ELR (cell line): ENCODE results near the gene SNAPC4.

Source experiments
- DNase-seq: peaks from one replicate; pipeline ENCODE4 v3.0.0-alpha.2; 2015; ENCODE audit warnings: low read depth

Gene SNAPC4, protein sequence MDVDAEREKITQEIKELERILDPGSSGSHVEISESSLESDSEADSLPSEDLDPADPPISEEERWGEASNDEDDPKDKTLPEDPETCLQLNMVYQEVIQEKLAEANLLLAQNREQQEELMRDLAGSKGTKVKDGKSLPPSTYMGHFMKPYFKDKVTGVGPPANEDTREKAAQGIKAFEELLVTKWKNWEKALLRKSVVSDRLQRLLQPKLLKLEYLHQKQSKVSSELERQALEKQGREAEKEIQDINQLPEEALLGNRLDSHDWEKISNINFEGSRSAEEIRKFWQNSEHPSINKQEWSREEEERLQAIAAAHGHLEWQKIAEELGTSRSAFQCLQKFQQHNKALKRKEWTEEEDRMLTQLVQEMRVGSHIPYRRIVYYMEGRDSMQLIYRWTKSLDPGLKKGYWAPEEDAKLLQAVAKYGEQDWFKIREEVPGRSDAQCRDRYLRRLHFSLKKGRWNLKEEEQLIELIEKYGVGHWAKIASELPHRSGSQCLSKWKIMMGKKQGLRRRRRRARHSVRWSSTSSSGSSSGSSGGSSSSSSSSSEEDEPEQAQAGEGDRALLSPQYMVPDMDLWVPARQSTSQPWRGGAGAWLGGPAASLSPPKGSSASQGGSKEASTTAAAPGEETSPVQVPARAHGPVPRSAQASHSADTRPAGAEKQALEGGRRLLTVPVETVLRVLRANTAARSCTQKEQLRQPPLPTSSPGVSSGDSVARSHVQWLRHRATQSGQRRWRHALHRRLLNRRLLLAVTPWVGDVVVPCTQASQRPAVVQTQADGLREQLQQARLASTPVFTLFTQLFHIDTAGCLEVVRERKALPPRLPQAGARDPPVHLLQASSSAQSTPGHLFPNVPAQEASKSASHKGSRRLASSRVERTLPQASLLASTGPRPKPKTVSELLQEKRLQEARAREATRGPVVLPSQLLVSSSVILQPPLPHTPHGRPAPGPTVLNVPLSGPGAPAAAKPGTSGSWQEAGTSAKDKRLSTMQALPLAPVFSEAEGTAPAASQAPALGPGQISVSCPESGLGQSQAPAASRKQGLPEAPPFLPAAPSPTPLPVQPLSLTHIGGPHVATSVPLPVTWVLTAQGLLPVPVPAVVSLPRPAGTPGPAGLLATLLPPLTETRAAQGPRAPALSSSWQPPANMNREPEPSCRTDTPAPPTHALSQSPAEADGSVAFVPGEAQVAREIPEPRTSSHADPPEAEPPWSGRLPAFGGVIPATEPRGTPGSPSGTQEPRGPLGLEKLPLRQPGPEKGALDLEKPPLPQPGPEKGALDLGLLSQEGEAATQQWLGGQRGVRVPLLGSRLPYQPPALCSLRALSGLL (N-terminal part only)

DNA sequence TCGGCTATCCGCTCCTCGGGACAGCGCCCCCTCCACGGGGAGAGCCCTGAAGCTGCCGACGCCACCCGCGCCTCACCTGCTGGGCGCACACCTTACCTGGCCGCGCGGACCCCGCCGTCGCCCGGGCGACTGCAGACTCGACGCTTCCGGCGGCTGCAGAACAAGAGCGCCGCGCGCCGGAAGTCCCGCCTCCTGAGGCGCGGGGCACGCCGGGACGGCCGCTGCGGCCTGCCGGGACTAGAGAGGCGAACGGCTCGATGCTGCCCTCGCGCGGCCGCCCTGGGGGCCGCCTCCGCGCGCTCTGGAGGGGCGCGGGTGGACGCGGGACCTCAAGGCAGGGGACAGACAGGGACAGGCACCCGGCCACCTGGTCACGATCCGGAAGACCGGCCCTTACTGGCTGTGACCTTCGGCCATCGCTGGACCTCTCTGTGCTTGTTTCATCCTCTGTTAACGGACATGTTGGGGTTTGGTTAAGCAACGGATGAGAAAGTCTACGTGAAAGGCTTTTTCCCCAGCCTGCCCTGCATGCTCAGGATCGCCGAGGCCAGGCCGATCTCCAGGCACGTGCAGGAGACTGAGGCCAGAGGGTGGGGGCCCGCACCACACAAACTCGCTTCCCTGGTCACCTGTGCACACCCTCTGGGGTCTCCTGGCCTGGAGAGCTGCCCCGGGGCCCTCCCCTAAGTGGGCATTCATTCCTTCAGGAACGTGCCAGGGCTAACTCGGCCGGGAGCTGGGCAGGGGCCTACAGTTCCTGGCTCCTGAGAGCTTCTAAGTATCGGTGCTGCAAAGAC, at the start of gene SNAPC4:
Gene SNAPC4 (minus strand): TSS at position 133 of the 797 bp plus-strand sequence. CDS start 1,742 bp downstream, outside the sequence.
- DNase-seq, result peak; percentile 89

DNA sequence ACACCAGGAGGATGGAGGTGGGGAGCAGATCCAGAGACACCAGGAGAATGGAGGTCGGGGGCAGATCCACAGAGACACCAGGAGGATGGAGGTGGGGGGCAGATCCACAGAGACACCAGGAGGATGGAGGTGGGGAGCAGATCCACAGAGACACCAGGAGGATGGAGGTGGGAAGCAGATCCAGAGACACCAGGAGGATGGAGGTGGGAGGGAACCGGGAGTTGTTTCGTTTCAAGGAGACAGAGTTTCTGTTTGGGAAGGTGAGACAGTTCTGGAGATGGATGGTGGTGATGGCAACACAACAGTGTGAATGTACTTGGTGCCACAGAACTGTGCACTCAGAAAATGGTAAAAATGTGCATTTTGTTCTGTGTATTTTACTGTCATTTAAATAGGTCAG, 48.7 kb upstream of the SNAPC4 start:
- DNase-seq, result no peak

DNA sequence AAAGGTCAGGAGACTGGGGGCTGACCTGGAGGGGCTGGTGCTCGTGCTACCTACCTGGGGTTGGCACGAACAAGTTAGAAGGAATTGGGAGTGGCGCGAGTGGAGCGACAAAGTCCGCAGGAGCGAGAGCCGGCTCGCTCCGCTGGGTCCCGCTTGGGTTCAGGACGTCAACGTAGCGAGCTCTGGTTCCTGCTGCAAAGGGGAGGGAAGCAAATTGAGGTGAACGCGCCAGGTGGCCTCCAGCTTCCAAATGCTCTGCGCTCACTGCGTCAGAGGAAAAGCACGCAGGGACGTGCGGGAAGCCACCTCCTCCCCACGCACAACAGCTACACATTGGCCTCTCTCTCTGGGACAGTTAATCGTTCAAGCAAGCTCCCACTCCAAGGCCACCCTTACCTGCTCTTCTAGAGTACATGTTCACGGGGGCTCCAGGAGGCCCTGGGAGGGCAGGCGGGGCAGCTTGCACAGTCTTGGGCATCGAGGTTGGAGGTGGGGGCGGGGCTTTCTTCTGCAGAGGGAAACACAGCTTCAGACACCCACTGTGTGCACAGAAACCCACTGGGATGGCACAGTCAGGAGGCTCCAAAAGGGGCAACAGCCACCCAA, 47.3 kb upstream of the SNAPC4 start:
- DNase-seq, result no peak

DNA sequence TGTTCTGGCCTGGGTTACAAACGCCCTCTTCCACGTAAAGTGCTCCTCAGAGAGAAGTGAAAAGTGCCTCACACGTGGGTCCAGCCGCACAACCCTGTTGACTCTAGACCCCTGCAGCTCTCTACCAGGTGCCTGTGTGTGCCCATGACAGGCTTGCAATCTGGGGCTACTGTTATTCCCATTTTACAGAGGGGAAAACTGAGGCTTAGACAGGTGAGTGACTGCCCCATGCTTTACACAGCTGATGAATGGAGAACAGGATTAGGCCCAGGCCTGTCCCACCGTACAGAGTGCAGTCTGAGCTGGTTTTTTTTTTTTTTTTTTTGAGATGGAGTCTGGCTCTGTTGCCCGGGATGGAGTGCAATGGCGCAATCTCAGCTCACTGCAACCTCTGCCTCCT, 45.8 kb upstream of the SNAPC4 start:
- no peak for DNase-seq

DNA sequence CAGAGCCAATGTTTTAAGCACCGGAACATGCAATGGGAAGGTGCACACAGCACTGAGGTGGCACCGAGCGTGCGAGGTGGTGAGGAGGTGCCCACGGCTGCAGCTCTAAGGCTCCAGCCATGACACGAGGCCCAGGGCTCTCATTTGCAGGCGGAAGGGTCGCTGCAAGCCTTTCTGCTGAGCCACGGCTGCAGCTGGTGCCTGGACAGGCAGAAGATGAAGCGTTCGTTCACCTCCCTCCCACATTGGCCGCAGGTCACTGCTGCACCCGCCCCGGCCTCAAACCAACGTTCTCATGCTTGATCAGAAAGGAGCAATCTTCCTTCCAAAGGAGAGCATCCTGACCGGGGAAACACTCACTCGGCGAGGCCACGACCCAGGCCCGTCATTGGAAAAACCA, 44.1 kb upstream of the SNAPC4 start:
- no peak for DNase-seq

DNA sequence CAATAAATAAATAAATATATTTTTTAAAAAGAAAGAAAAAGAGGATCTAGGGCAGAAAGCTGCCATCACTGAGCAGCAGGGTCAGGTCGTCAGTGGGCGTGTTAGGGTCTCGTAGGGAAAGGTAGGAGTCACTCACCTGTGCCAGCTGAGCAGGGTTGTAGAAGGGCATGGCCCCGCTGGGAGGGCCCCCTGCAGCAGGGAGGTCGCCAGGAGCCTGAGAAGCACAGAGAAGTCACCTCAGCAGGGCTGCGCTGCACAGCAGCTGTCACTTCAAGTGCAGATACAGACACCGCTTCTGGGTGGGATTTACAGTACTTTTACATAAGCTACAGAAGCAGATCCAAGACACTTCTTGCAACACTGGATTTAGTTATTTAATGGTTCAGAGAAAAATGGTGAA, 43.7 kb upstream of the SNAPC4 start:
- no peak for DNase-seq

DNA sequence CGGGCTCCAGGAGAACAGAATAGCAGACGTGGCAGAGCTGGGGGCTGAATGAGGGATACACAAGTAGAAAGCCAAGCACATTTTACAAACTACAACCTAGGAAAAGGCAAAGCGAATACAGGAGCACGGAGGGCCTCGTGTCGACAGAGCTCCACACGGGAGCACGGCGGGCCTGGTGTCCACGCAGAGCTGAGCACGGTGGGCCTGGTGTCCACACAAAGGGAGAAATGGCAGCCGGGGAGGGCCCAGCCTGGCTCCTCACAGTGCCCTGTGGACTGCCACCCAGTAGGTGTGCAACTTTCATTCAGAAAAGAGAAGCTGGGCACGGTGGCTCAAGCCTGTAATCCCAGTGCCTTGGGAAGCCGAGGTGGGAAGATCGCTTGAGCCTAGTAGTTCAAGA, 43.1 kb upstream of the SNAPC4 start:
- DNase-seq, result no peak

DNA sequence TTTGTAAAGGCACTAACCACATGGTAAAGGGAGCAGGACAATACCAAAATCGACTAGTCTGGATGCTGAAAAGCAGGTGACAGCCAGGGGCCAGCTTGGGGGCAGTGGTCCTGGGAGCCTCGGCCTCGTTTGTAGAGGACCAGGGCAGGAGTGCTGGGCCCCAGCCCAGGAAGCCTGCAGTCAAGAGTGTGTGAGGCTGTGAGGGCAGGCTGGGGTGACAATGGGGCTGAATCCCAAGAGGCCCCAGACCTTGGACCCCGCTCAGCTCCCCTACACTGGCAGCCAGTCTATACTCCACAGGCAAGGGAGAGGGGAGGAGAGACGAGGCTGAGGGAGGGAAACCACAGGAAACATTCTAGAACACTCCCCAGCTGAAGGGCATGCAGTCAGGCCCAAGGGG, 42.3 kb upstream of the SNAPC4 start:
- no peak for DNase-seq

DNA sequence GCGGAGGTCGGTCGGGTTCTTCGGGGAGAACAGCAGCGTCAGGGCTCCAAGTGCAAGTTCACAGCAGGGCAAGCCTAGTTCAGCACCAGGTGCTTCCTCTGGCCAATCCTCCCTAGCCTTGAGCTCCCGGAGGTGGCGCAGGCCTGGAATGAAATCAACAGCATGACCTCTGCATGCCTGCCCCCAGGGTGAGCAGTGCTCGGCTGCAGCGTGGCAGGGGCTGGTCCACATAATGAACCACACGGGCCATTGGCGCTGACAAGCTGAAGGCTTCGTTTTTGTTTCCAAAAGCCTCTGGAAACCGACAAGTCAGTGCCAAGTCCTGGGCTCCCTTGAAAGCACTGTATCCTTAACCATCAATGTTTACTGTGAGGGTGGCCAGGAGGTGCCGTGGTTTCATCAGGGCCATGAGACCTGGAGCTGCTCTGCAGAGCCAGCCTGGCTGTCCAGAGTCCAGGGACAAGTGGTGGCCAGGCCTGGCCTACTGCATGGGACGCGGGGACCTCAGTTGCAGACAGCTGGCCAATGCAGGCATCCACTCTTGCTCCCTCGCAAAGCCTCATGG, 41.8 kb upstream of the SNAPC4 start:
- DNase-seq, result no peak

DNA sequence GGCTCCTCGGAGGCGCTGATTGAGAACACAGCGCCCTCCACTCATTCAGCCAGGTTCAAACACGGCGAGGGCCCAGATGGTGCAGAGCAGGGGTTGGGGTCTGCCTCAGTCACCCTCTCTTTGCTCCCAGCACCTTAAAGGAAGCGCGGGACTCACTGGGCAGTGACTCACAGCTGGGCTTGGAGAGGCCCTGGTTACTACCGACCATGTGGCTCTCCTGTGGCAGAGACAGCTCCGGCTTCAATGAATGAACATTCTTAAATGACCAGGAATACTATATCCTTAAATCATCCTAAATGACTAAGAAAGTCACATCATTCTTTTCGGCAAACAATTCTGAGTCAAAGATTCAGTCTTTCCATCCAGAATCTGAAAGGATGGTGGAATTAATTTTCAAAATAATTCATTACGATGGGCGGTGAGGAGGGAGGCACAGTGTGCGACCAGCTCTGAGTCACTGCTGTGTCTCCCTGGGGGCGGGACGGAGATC, 41.3 kb upstream of the SNAPC4 start:
- DNase-seq, result peak; percentile 72

DNA sequence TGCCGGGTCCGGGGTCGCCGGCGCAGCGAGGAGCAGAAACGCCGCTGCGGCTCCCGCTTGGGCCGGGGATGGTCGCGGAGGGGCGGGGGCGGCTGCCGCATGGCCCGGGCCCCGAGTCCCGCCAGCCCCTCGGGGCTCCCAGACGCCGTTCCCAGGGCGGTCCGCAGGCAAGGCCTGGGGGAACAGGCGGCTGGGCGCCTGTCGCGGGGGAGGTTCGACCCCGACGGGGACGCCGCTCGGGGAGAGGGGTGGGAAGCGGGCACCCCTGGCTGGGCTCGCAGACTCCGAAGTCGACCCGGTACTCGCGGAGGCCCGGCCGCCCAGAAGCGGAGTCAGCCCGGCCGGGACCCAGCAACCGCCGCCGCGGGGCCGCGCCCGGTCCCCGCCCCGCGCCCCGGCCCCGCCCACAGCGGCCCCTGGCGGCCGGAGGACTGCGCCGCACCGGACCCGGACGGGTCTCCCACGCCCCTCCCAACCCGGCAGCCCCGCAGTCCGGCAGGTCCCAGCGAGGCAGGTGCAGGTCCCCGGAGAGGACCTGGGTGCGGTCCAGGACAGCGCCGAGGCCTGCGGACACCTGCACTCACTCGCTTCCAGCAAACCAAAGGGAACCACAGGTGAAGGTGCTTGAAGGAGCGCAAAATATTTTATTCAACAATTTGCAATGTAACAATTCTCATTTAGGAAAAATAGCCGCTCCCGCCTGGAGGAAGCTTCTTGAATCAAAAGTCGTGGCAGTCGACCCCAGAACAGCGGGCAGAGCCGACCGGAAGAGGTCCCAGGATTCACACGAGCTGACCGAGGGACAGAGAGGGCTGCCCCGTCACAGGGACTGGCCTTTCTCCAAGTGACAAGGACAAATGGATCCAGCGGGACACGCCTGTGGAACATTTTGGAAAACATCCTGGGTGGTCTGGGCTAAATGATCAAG, 39.8 kb upstream of the SNAPC4 start, which contains the start of gene INPP5E:
Gene INPP5E (minus strand): TSS at position 365 of the 928 bp plus-strand sequence. CDS start 426 bp downstream, outside the sequence.
- DNase-seq, result peak; percentile 78

DNA sequence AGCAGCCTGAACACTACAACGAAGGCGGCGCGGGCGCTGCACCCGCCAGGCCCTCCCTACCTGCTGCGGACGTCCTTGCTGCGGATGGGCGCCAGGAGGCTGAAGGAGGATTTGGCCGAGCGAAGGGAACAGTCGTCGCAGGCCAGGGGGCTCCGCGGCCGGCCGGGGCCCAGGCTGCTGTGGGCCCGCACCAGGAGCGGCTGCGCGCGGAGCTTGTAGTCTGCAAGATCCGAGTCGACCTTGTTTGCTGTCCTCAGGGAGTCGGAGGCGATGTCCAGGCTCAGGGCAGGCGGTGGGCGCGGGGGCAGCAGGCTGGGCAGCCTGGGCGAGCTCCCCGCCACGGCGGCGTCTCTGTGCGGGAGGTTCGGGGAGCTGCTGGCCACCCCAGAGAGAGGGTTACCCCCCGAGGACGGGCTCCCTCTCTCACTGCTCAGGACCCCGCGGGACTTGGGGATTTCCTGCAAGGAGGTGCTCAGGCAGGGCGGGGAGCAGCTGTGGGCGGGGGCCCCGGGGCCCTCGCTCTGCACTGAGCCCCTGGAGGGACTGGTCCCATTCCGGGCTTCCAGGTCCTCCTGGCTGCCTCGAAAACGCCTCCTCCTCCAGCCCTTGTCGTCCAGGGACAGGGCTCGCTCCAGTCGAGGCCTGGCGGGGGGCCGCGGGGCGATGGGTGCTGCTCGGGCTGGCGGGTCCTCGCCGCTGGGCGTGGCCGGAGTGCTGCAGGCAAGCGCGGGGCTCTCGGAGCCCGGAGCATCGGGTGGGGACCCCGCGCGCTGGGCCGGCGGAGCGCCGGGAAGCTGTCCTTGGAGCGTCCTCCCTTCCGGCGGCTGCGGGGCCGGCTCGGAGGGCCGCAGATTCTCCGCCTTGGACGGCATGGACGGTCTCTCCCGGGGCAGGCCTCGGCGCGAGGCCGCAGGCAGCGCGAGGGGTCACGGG, 38.8 kb upstream of the SNAPC4 start:
- peak; percentile 63 for DNase-seq

DNA sequence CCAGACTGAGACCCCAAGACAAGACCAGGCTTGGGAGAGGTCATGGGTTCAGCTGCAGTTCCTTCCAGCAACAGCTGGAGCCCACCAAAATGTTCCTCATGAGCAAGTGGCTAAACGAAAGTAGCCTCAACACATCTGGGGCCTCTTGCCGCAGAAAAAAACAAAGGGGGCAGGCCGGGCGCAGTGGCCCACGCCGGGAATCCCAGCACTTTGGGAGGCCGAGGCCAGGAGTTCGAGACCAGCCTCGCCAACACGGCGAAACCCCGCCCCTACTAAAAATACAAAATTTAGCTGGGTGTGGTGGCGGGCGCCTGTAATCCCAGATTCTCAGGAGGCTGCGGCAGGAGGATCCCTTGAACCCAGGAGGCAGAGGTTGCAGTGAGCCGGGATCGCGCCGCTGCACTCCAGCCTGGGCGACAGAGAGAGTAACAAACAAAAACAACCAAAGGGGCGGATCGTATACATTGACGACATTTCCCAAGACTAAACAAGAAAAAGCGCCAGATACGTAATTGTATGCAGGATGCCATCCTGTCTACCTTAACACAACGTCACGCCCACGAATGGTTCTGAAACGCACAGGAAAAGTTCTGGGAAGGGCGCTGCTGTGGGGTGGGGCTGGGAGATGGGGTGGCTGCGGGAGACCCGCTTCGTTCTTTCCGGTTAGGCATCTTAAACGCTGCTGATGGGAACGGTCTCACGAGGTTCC, 38.0 kb upstream of the SNAPC4 start:
- no peak for DNase-seq

DNA sequence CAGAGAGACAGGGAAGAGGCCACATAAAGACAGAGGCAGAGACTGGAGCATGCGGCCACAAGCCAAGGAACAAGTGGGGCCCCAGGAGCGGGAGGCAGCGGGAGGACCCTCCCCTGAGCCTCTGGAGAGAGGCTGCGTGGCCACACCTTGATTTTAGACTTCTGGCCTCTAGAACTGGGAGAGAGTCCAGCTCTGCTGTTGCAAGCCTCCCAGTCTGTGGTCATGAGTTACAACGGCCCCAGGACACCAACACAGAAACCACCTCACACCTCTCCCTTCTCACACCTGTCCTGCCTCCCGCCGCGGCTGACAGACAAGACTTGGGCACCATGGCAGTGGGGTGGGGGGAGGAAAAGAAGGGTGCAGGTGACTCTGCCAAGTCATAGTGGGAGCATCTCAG, 37.5 kb upstream of the SNAPC4 start:
- peak; percentile 20 for DNase-seq

DNA sequence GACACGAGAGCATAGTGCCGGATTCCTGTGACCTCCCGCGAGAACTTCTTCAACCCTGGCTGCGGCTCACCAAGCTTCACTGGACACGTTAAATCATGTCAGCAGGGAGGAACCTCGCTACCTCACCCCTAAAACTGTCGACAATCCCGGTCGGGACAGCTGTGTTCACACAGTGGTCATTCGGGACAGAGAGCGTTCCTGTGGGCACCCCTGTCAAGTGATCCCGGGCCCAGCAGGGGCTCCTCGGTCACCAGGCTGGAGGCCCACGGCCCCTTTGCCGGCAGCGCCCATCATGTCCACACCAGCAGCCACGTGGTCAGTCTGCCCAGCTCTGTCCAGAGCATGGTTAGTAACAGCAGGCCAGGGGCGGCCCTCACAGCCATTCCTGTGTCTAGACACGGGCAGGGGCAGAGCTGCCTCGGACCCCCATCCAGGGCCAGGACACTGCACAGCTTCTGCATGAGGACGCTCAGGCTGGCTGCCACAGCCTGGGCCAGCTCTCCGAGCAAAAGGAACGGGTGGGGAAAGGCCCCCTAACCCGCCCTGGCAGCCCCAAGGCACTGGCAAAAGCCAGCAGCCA, 36.2 kb upstream of the SNAPC4 start:
- no peak for DNase-seq

DNA sequence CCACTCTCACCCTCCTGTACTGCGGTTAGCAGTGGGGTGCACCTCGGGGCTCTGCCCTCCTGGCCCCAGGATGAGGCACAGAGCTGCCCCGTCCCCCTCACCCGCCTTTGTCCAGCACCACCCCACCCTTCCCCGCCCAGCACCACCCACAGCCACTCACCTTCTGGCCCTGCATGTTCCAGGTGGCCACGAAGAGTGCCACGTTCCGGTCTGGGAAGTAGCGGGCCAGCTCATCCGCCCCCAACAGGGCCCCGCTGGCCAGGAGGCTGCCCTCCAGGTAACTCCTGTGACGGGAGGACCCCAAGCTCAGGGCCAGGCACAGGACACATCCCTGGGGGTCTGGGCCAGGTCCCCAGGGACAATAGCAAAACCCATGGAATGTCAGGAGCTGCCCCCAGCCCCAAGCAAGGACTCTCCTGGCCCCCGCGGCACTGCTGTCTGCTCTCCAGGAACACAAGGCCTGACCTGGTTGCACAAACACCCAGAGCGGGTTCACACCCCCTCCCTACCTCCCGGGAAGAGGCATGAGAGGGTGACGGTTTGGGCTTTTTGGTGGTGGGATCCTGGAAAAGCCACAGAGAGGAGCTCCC, 34.7 kb upstream of the SNAPC4 start:
- DNase-seq, result no peak
